Large intestine (tissue), 3 donors: ENCODE results near the gene GLIPR1. TPM values are rescaled to one million over a fixed set of nuclear protein-coding genes. Genes with fewer than 3 reads are reported as not detected.
"Not testable (repeated sequence)": the region's sequence is repeated elsewhere in the genome, so short reads cannot be mapped to it uniquely, and the experiment has no call there.

Experiments
- DNase-seq, 2 donors: peaks; one replicate each; pipeline versions ENCODE4 v3.0.0 to v3.0.0-alpha.2; 2013
- H3K27ac ChIP-seq: one replicate; pipeline ENCODE4 v1.5.1; 2013; ENCODE audit warnings: low read length
- H3K27me3 ChIP-seq: 2 replicates; pipeline ENCODE4 v1.6.1; 2013; ENCODE audit warnings: low read length; ENCODE audit not compliant: control insufficient read depth, insufficient read depth
- H3K36me3 ChIP-seq: 2 replicates; pipeline ENCODE4 v1.6.1; 2013; ENCODE audit warnings: low read length; ENCODE audit not compliant: control insufficient read depth, insufficient read depth
- H3K4me1 ChIP-seq: one replicate; pipeline ENCODE4 v1.6.1; 2013; ENCODE audit warnings: low read length; ENCODE audit not compliant: control insufficient read depth, insufficient read depth
- H3K4me3 ChIP-seq: one replicate; pipeline ENCODE4 v1.5.1; 2013; ENCODE audit warnings: low read length
- H3K9me3 ChIP-seq: one replicate; pipeline ENCODE4 v1.6.1; 2013; ENCODE audit warnings: mild to moderate bottlenecking, low read depth, low read length, moderate library complexity; ENCODE audit not compliant: control insufficient read depth
- WGBS: methylation state at CpG from one replicate; pipeline ENCODE4 v1.1.5; 2013; ENCODE audit warnings: low lambda C conversion rate; ENCODE audit not compliant: insufficient coverage; 5-methylcytosine and 5-hydroxymethylcytosine counted together
- polyA plus RNA-seq: library from polyadenylated mRNA; unstranded; fragments of 120-200 nt; gene quantifications from one replicate; pipeline ENCODE4 v1.2.1, GENCODE V29; 2013

GLIPR1 gene
- polyA plus RNA-seq, 1 donor, result 14.1 TPM

- no peak for DNase-seq
- 100% methylated on average over 1 of the region's 6 CpGs for WGBS
- H3K4me1 ChIP-seq, result peaks cover 10% of the 10 kb centered on the region
- H3K27me3 ChIP-seq, result no peaks in the 10 kb centered on the region
- H3K9me3 ChIP-seq, result no peaks in the 10 kb centered on the region
- H3K27ac ChIP-seq, result no peak overlapping the region
- no peak overlapping the region for H3K4me3 ChIP-seq
- no peaks in the 10 kb centered on the region for H3K36me3 ChIP-seq
These were observed 36.0 kb upstream of the GLIPR1 start for GRCh38 chr12:75444429-75445136.

GRCh38 chr12:75445137-75445507 lies 35.4 kb upstream of the GLIPR1 start:
- H3K9me3 ChIP-seq, H3K27me3 ChIP-seq, H3K27ac ChIP-seq, H3K4me1 ChIP-seq, H3K4me3 ChIP-seq, H3K36me3 ChIP-seq, DNase-seq: not testable (repeated sequence)
- WGBS, result 72% methylated on average over 3 of the region's 7 CpGs

GRCh38 chr12:75446857-75447256 lies 33.7 kb upstream of the GLIPR1 start:
- no peaks in the 10 kb centered on the region for H3K36me3 ChIP-seq
- no peak overlapping the region for H3K4me3 ChIP-seq
- no peak for DNase-seq
- peaks cover 8% of the 10 kb centered on the region for H3K4me1 ChIP-seq
- no peaks in the 10 kb centered on the region for H3K27me3 ChIP-seq
- H3K9me3 ChIP-seq, result no peaks in the 10 kb centered on the region
- no peak overlapping the region for H3K27ac ChIP-seq

GRCh38 chr12:75447691-75448393 lies 32.7 kb upstream of the GLIPR1 start:
- no peak for DNase-seq
- no CpG with 5 or more reads among the region's 4 CpGs for WGBS
- peaks cover 2% of the 10 kb centered on the region for H3K4me1 ChIP-seq
- no peaks in the 10 kb centered on the region for H3K27me3 ChIP-seq
- no peak overlapping the region for H3K4me3 ChIP-seq
- no peaks in the 10 kb centered on the region for H3K9me3 ChIP-seq
- H3K27ac ChIP-seq, result no peak overlapping the region
- no peaks in the 10 kb centered on the region for H3K36me3 ChIP-seq

- Histone ChIP-seq H3K4me3 (no peak overlapping the region), H3K27ac (no peak overlapping the region), H3K4me1 (no peaks in the 10 kb centered on the region), H3K27me3 (no peaks in the 10 kb centered on the region), H3K9me3 (no peaks in the 10 kb centered on the region), H3K36me3 (no peaks in the 10 kb centered on the region)
- WGBS, result no CpG with 5 or more reads among the region's 3 CpGs
- no peak for DNase-seq
These were observed 27.8 kb upstream of the GLIPR1 start for GRCh38 chr12:75452675-75453330.

GRCh38 chr12:75455839-75456238 lies 24.7 kb upstream of the GLIPR1 start:
- Histone ChIP-seq H3K9me3 (no peaks in the 10 kb centered on the region), H3K36me3 (no peaks in the 10 kb centered on the region), H3K27me3 (no peaks in the 10 kb centered on the region), H3K27ac (no peak overlapping the region), H3K4me3 (no peak overlapping the region), H3K4me1 (no peaks in the 10 kb centered on the region)
- DNase-seq, result no peak
- WGBS, result no CpG with 5 or more reads among the region's 5 CpGs

GRCh38 chr12:75457191-75457590 lies 23.4 kb upstream of the GLIPR1 start:
- no peaks in the 10 kb centered on the region for H3K36me3 ChIP-seq
- H3K4me3 ChIP-seq, result no peak overlapping the region
- H3K9me3 ChIP-seq, result no peaks in the 10 kb centered on the region
- no peak for DNase-seq
- H3K27ac ChIP-seq, result no peak overlapping the region
- H3K27me3 ChIP-seq, result no peaks in the 10 kb centered on the region
- 71% methylated on average over 1 of the region's 1 CpG for WGBS
- H3K4me1 ChIP-seq, result no peaks in the 10 kb centered on the region

GRCh38 chr12:75457866-75458265 lies 22.7 kb upstream of the GLIPR1 start:
- 100% methylated on average over 1 of the region's 9 CpGs for WGBS
- not testable (repeated sequence) for DNase-seq, H3K9me3 ChIP-seq, H3K27ac ChIP-seq, H3K27me3 ChIP-seq, H3K36me3 ChIP-seq, H3K4me1 ChIP-seq, H3K4me3 ChIP-seq

GRCh38 chr12:75459755-75460154 lies 20.8 kb upstream of the GLIPR1 start:
- Histone ChIP-seq H3K27ac (no peak overlapping the region), H3K4me1 (no peaks in the 10 kb centered on the region), H3K9me3 (no peaks in the 10 kb centered on the region), H3K36me3 (no peaks in the 10 kb centered on the region), H3K27me3 (no peaks in the 10 kb centered on the region), H3K4me3 (no peak overlapping the region)
- no peak for DNase-seq
- WGBS, result no CpG with 5 or more reads among the region's 3 CpGs

- no peaks in the 10 kb centered on the region for H3K9me3 ChIP-seq
- no peak overlapping the region for H3K27ac ChIP-seq
- no peaks in the 10 kb centered on the region for H3K36me3 ChIP-seq
- H3K4me3 ChIP-seq, result no peak overlapping the region
- DNase-seq, result no peak
- H3K4me1 ChIP-seq, result no peaks in the 10 kb centered on the region
- no peaks in the 10 kb centered on the region for H3K27me3 ChIP-seq
These were observed 20.4 kb upstream of the GLIPR1 start for GRCh38 chr12:75460204-75460603.
